ENCODE data around the gene PSMF1. TPM values are rescaled to one million over a fixed set of nuclear protein-coding genes. Genes with fewer than 3 reads are reported as not detected.

Gene PSMF1
- total and polyA plus RNA-seq, 2 of the 13 experiments (the other 11 are each of a cell fraction or from before 2014, with no cell fraction given) = 82.5 to 86.0 TPM

GRCh38 chr20:1212607-1213396 lies 94.4 kb downstream of the PSMF1 start (continued):
- TF ChIP-seq HIVEP1 (CRISPR knock-in tag; IDR thresholded peaks at IDR 0.05) (no peak), RFX3 (CRISPR knock-in tag; IDR thresholded peaks at IDR 0.05) (no peak), TBL1XR1 (IDR thresholded peaks at IDR 0.05; ENCODE audit: borderline replicate concordance, low read length, partially characterized antibody) (no peak), HMGA1 (CRISPR knock-in tag; conservative IDR thresholded peaks at IDR 0.05) (no peak), ZNF772 (CRISPR knock-in tag; IDR thresholded peaks at IDR 0.05) (no peak), SETDB1 (CRISPR knock-in tag; IDR thresholded peaks at IDR 0.05; ENCODE audit: borderline replicate concordance) (no peak), ZNF138 (CRISPR knock-in tag; IDR thresholded peaks at IDR 0.05; ENCODE audit: low read depth) (no peak), SALL2 (CRISPR knock-in tag; IDR thresholded peaks at IDR 0.05) (no peak), ARNT2 (CRISPR knock-in tag; IDR thresholded peaks at IDR 0.05; ENCODE audit: low read depth) (no peak; the same call in 1 of the 2 replicates), KLF6 (CRISPR knock-in tag; IDR thresholded peaks at IDR 0.05) (no peak), GATAD1 (CRISPR knock-in tag; IDR thresholded peaks at IDR 0.05) (peak; percentile 67; the same call in 1 of the 2 replicates), IKZF1 (IDR thresholded peaks at IDR 0.05) (no peak), POGZ (CRISPR knock-in tag; IDR thresholded peaks at IDR 0.05) (no peak), ZNF33B (CRISPR knock-in tag; IDR thresholded peaks at IDR 0.05) (no peak), GFI1 (CRISPR knock-in tag; IDR thresholded peaks at IDR 0.05; ENCODE audit: borderline replicate concordance) (no peak), SUZ12 (IDR thresholded peaks at IDR 0.05; ENCODE audit: low read depth, low read length) (no peak), TAF1 (CRISPR knock-in tag; IDR thresholded peaks at IDR 0.05) (no peak), ZNF10 (CRISPR knock-in tag; IDR thresholded peaks at IDR 0.05; ENCODE audit: borderline replicate concordance, low read depth) (no peak)
- TF ChIP-seq, protein P1, sequence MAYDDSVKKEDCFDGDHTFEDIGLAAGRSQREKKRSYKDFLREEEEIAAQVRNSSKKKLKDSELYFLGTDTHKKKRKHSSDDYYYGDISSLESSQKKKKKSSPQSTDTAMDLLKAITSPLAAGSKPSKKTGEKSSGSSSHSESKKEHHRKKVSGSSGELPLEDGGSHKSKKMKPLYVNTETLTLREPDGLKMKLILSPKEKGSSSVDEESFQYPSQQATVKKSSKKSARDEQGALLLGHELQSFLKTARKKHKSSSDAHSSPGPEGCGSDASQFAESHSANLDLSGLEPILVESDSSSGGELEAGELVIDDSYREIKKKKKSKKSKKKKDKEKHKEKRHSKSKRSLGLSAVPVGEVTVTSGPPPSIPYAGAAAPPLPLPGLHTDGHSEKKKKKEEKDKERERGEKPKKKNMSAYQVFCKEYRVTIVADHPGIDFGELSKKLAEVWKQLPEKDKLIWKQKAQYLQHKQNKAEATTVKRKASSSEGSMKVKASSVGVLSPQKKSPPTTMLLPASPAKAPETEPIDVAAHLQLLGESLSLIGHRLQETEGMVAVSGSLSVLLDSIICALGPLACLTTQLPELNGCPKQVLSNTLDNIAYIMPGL (CRISPR knock-in tag; IDR thresholded peaks at IDR 0.05; ENCODE audit: borderline replicate concordance in 1 of 2, low read depth in 1 of 2) = peak; percentile 63 to 94; a peak in 3 of 4 replicates
- TF ChIP-seq, protein P2, sequence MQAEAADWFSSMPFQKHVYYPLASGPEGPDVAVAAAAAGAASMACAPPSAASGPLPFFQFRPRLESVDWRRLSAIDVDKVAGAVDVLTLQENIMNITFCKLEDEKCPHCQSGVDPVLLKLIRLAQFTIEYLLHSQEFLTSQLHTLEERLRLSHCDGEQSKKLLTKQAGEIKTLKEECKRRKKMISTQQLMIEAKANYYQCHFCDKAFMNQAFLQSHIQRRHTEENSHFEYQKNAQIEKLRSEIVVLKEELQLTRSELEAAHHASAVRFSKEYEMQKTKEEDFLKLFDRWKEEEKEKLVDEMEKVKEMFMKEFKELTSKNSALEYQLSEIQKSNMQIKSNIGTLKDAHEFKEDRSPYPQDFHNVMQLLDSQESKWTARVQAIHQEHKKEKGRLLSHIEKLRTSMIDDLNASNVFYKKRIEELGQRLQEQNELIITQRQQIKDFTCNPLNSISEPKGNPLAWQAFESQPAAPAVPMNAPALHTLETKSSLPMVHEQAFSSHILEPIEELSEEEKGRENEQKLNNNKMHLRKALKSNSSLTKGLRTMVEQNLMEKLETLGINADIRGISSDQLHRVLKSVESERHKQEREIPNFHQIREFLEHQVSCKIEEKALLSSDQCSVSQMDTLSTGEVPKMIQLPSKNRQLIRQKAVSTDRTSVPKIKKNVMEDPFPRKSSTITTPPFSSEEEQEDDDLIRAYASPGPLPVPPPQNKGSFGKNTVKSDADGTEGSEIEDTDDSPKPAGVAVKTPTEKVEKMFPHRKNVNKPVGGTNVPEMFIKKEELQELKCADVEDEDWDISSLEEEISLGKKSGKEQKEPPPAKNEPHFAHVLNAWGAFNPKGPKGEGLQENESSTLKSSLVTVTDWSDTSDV (CRISPR knock-in tag; IDR thresholded peaks at IDR 0.05) = no peak
